Measurements from ENCODE around the gene GLDC. TPM values are rescaled to one million over a fixed set of nuclear protein-coding genes. Genes with fewer than 3 reads are reported as not detected.

Gene GLDC
- total RNA-seq, 1 donor from 2014 or later: 10.3 TPM

GRCh38 chr9:6535594-6535993 is 109.9 kb downstream of the GLDC start:
- H3K27me3 ChIP-seq (ENCODE audit: control insufficient read depth, insufficient read depth, low read length): no peaks in the 10 kb centered on the region
- DNase-seq (ENCODE audit: low read depth): no peak
- TF ChIP-seq CTCF (IDR thresholded peaks at IDR 0.05; ENCODE audit: insufficient read depth, low read length, poor library complexity, severe bottlenecking): no peak
- no peaks in the 10 kb centered on the region for H3K36me3 ChIP-seq (ENCODE audit: control insufficient read depth, insufficient read depth, low read length)
- H3K4me3 ChIP-seq (ENCODE audit: low read depth, low read length): no peak overlapping the region

- no peak for DNase-seq (ENCODE audit: low read depth)
- Histone ChIP-seq H3K4me3 (ENCODE audit: low read depth, low read length) (no peak overlapping the region), H3K36me3 (ENCODE audit: control insufficient read depth, insufficient read depth, low read length) (no peaks in the 10 kb centered on the region), H3K27me3 (ENCODE audit: control insufficient read depth, insufficient read depth, low read length) (no peaks in the 10 kb centered on the region)
- no peak for TF ChIP-seq CTCF (IDR thresholded peaks at IDR 0.05; ENCODE audit: insufficient read depth, low read length, poor library complexity, severe bottlenecking)
Observed at GRCh38 chr9:6525326-6526045, 120.0 kb downstream of the GLDC start.

GRCh38 chr9:6522263-6522662 is 123.3 kb downstream of the GLDC start:
- Histone ChIP-seq H3K27me3 (ENCODE audit: control insufficient read depth, insufficient read depth, low read length) (no peaks in the 10 kb centered on the region), H3K36me3 (ENCODE audit: control insufficient read depth, insufficient read depth, low read length) (no peaks in the 10 kb centered on the region), H3K4me3 (ENCODE audit: low read depth, low read length) (no peak overlapping the region)
- DNase-seq (ENCODE audit: low read depth): no peak
- no peak for TF ChIP-seq CTCF (IDR thresholded peaks at IDR 0.05; ENCODE audit: insufficient read depth, low read length, poor library complexity, severe bottlenecking)

GRCh38 chr9:6512085-6512657 is 133.4 kb downstream of the GLDC start:
- no peaks in the 10 kb centered on the region for H3K27me3 ChIP-seq (ENCODE audit: control insufficient read depth, insufficient read depth, low read length)
- DNase-seq (ENCODE audit: low read depth): no peak
- no peaks in the 10 kb centered on the region for H3K36me3 ChIP-seq (ENCODE audit: control insufficient read depth, insufficient read depth, low read length)
- H3K4me3 ChIP-seq (ENCODE audit: low read depth, low read length): no peak overlapping the region
- TF ChIP-seq CTCF (IDR thresholded peaks at IDR 0.05; ENCODE audit: insufficient read depth, low read length, poor library complexity, severe bottlenecking): no peak

GRCh38 chr9:6506571-6506970 is 139.0 kb downstream of the GLDC start:
- Histone ChIP-seq H3K27me3 (ENCODE audit: control insufficient read depth, insufficient read depth, low read length) (no peaks in the 10 kb centered on the region), H3K36me3 (ENCODE audit: control insufficient read depth, insufficient read depth, low read length) (no peaks in the 10 kb centered on the region), H3K4me3 (ENCODE audit: low read depth, low read length) (no peak overlapping the region)
- no peak for TF ChIP-seq CTCF (IDR thresholded peaks at IDR 0.05; ENCODE audit: insufficient read depth, low read length, poor library complexity, severe bottlenecking)
- DNase-seq (ENCODE audit: low read depth): no peak

GRCh38 chr9:6502399-6502798 is 143.1 kb downstream of the GLDC start:
- Histone ChIP-seq H3K4me3 (ENCODE audit: low read depth, low read length) (no peak overlapping the region), H3K27me3 (ENCODE audit: control insufficient read depth, insufficient read depth, low read length) (no peaks in the 10 kb centered on the region), H3K36me3 (ENCODE audit: control insufficient read depth, insufficient read depth, low read length) (no peaks in the 10 kb centered on the region)
- DNase-seq (ENCODE audit: low read depth): no peak
- no peak for TF ChIP-seq CTCF (IDR thresholded peaks at IDR 0.05; ENCODE audit: insufficient read depth, low read length, poor library complexity, severe bottlenecking)
